K562 (cell line): Measurements from ENCODE around the gene IL11. TPM values are rescaled to one million over a fixed set of nuclear protein-coding genes. Genes with fewer than 3 reads are reported as not detected.

ENCODE experiments used
- BCOR ChIP-seq: fragments of 450-650 bp; IDR thresholded peaks from 2 replicates; pipeline ENCODE4 v1.6.1; 2016
- EGR1 ChIP-seq: fragments of 450-650 bp; conservative IDR thresholded peaks from 2 replicates; pipeline ENCODE4 v1.6.1; 2017; ENCODE audit warnings: mild to moderate bottlenecking
- HDAC2 ChIP-seq: fragments of 450-650 bp; IDR thresholded peaks from 2 replicates; pipeline ENCODE4 v1.6.1; 2016; ENCODE audit warnings: mild to moderate bottlenecking
- KDM1A ChIP-seq, 2 experiments: fragments of 450-650 bp; IDR thresholded peaks; 2 replicates each; pipeline ENCODE4 v1.6.1; 2016; ENCODE audit warnings: mild to moderate bottlenecking in 2 of 2
- KDM5B ChIP-seq: fragments of 200-600 bp; sonication (generic); IDR thresholded peaks from 2 replicates; pipeline ENCODE4 v1.6.1; 2012; ENCODE audit warnings: low read depth, mild to moderate bottlenecking, moderate library complexity, low read length, control low read depth, inconsistent platforms; ENCODE audit not compliant: insufficient replicate concordance
- NFYB ChIP-seq: IDR thresholded peaks from 2 replicates; pipeline ENCODE4 v1.6.1; 2011; ENCODE audit warnings: mild to moderate bottlenecking, moderate library complexity; ENCODE audit not compliant: insufficient read length; ENCODE audit errors: extremely low read depth
- NR2C1 ChIP-seq, 2 experiments: fragments of 450-650 bp; IDR thresholded peaks; 2 replicates each; pipeline ENCODE4 v1.6.1; 2017; ENCODE audit warnings: mild to moderate bottlenecking in 2 of 2, antibody characterized with exemption in 1 of 2, inconsistent platforms in 1 of 2, missing compliant biosample characterization in 1 of 2, missing genetic modification characterization in 1 of 2
- PHF20 ChIP-seq: fragments of 450-650 bp; IDR thresholded peaks from 2 replicates; pipeline ENCODE4 v1.6.1; 2018; ENCODE audit not compliant: partially characterized antibody
- POLR2A ChIP-seq: fragments of 450-650 bp; conservative IDR thresholded peaks from 2 replicates; pipeline ENCODE4 v1.6.1; 2016
- RREB1 ChIP-seq: fragments of 250-450 bp; sonication (Bioruptor Pico); IDR thresholded peaks from 2 replicates; pipeline ENCODE4 v1.4.0; 2020
- SMAD3 ChIP-seq: fragments of 450-650 bp; formaldehyde crosslinking; conservative IDR thresholded peaks from 2 replicates; pipeline ENCODE4 v1.4.0; 2020; ENCODE audit warnings: mild to moderate bottlenecking
- SNRNP70 ChIP-seq: fragments of 200-400 bp; formaldehyde crosslinking; optimal IDR thresholded peaks from 2 replicates; pipeline ENCODE3; 2017; ENCODE audit warnings: low read depth, low read length
- SP1 ChIP-seq: sonication (generic); formaldehyde crosslinking; IDR thresholded peaks from 2 replicates; pipeline ENCODE4 v1.8.1; 2022; ENCODE audit warnings: mild to moderate bottlenecking, missing genetic modification reagents
- SRSF3 ChIP-seq: fragments of 200-400 bp; formaldehyde crosslinking; IDR thresholded peaks from 2 replicates; pipeline ENCODE4 v1.6.1; 2016; ENCODE audit warnings: mild to moderate bottlenecking, low read length, moderate library complexity; ENCODE audit not compliant: insufficient read depth
- THRB ChIP-seq: fragments of 450-650 bp; formaldehyde crosslinking; conservative IDR thresholded peaks from 2 replicates; pipeline ENCODE4 v1.4.0; 2022; ENCODE audit warnings: mild to moderate bottlenecking, missing genetic modification characterization
- TOE1 ChIP-seq, 2 experiments: fragments of 450-650 bp in 1 of 2; sonication (generic) in 1 of 2; formaldehyde crosslinking in 1 of 2; IDR thresholded peaks; 2 replicates each; pipeline versions ENCODE4 v1.7.1 to v1.8.0; 2016 to 2022; ENCODE audit warnings: borderline replicate concordance in 2 of 2, mild to moderate bottlenecking in 2 of 2, antibody characterized with exemption in 1 of 2, inconsistent platforms in 1 of 2, low read depth in 1 of 2, missing genetic modification reagents in 1 of 2, moderate library complexity in 1 of 2
- ZFP30 ChIP-seq: fragments of 250-450 bp; sonication (Bioruptor Pico); IDR thresholded peaks from 2 replicates; pipeline ENCODE4 v1.8.0; 2022; ENCODE audit warnings: moderate library complexity, mild to moderate bottlenecking, inconsistent platforms, borderline replicate concordance
- ZFP36 ChIP-seq: fragments of 150-350 bp; IDR thresholded peaks from 2 replicates; pipeline ENCODE4 v1.6.1; 2018; ENCODE audit warnings: low read length, low read depth; ENCODE audit not compliant: partially characterized antibody
- ZNF280B ChIP-seq: fragments of 250-450 bp; sonication (Bioruptor Pico); IDR thresholded peaks from 2 replicates; pipeline ENCODE4 v1.5.1; 2021; ENCODE audit warnings: mild to moderate bottlenecking
- ZNF830 ChIP-seq: fragments of 250-450 bp; sonication (Bioruptor Pico); IDR thresholded peaks from 2 replicates; pipeline ENCODE4 v1.5.0; 2021; ENCODE audit warnings: mild to moderate bottlenecking
- ZSCAN29 ChIP-seq: fragments of 450-650 bp; IDR thresholded peaks from 2 replicates; pipeline ENCODE4 v1.6.1; 2017
- polyA plus RNA-seq, 8 experiments: library from polyadenylated mRNA; depleted of rRNA in 4 of 8; stranded (reverse) in 5 of 8; unstranded in 3 of 8; fragments of >200 nt; fragmentation: Nextera tagmentation in 2 of 8; fragmentation: Illumina TruSeq in 1 of 8; extraction: Ambion mirVana in 2 of 8; extraction: Trizol in 1 of 8; gene quantifications; 2 replicates each; pipeline versions ENCODE4 v1.2.1 to v1.2.3, GENCODE V29; 2011 to 2014; ENCODE audit warnings: inconsistent platforms in 1 of 8, missing spikeins in 1 of 8
- total RNA-seq, 7 experiments: library from RNA; depleted of rRNA in 6 of 7; stranded (reverse); fragments of >200 nt in 6 of 7; fragmentation: Illumina TruSeq in 2 of 7; extraction: Trizol in 2 of 7; gene quantifications; 2 replicates each; pipeline versions ENCODE4 v1.2.1 to v1.2.3, GENCODE V29; 2011 to 2021; ENCODE audit warnings: low replicate concordance in 1 of 7

IL11 gene
- total and polyA plus RNA-seq, 9 of the 15 experiments (the other 6 are each of a cell fraction or from before 2014, with no cell fraction given), result 0.04 to 0.42 (median 0.06) TPM; not detected in 6

GRCh38 chr19:55391191-55391670 is 21.0 kb upstream of the IL11 start (continued):
- TF ChIP-seq ZFP30 (CRISPR knock-in tag), result no peak
- TF ChIP-seq SMAD3 (CRISPR knock-in tag), result no peak
- no peak for TF ChIP-seq ZNF280B (CRISPR knock-in tag)
- no peak for TF ChIP-seq ZNF830
- TF ChIP-seq ZFP36, result peak; percentile 83
- TF ChIP-seq EGR1, result no peak
- peak; percentile 58 to 66; a peak in 3 of 4 replicates for TF ChIP-seq KDM1A (IDR thresholded peaks at IDR 0.05)
- TF ChIP-seq KDM5B, result peak; percentile 22
- TF ChIP-seq BCOR, result peak; percentile 87
- TF ChIP-seq HDAC2, result peak; percentile 40; the same call in 1 of the 2 replicates
- TF ChIP-seq SRSF3, result no peak
- TF ChIP-seq TOE1 (IDR thresholded peaks at IDR 0.05; ENCODE audit: borderline replicate concordance), result no peak
- no peak for TF ChIP-seq TOE1 (CRISPR knock-in tag; IDR thresholded peaks at IDR 0.05; ENCODE audit: borderline replicate concordance, low read depth)
- no peak for TF ChIP-seq PHF20
- TF ChIP-seq NFYB, result no peak
- TF ChIP-seq THRB, result no peak
- 0 out of 2 replicates have a peak, but pooled peaks have one; percentile 17 for TF ChIP-seq ZSCAN29
- TF ChIP-seq POLR2A, result peak; percentile 30
- TF ChIP-seq NR2C1 (IDR thresholded peaks at IDR 0.05), result no peak
- no peak for TF ChIP-seq NR2C1 (tag; IDR thresholded peaks at IDR 0.05)
- 0 out of 2 replicates have a peak, but pooled peaks have one; percentile 34 for TF ChIP-seq SP1 (CRISPR knock-in tag)
- no peak for TF ChIP-seq RREB1 (CRISPR knock-in tag)
- peak; percentile 78 for TF ChIP-seq SNRNP70
